DMS79 (cell line): Measurements from ENCODE around the gene CEACAM1.
"Not testable (repeated sequence)": the region's sequence is repeated elsewhere in the genome, so short reads cannot be mapped to it uniquely, and the experiment has no call there.

ENCODE experiments used
- DNase-seq: peaks from one replicate; lab custom pipeline; 2025; lab: John Stamatoyannopoulos, UW

CEACAM1 gene

GRCh38 chr19:42528354-42529247, at the start of gene CEACAM1:
CEACAM1 (minus strand) TSS chr19:42528481; CDS start chr19:42528374, 107 bp downstream.
- no peak for DNase-seq

GRCh38 chr19:42577016-42577415, 48.7 kb upstream of the CEACAM1 start:
- DNase-seq: no peak

DNA sequence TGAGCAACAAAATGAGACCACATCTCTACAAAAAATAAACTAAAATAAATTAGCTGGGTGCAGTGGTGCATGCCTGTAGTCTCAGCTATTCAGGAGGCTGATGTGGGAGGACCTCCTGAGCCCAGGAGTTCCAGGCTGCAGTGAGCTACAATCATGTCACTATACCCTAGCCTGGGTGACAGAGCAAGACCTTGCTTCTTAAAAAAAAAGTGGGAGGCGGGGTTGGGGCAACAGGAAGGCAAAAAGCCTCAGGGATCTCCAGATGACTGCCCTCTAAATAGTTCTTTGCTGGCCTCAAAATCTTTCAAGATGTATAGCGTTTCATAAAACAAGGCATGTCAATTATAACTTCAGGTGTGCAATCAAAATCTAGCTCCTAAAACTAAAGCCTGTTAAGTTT, 48.0 kb upstream of the CEACAM1 start:
- no peak for DNase-seq

- no peak for DNase-seq
Measured at GRCh38 chr19:42573642-42574041, 45.4 kb upstream of the CEACAM1 start.

- DNase-seq: no peak
Measured at GRCh38 chr19:42571116-42571515, 42.8 kb upstream of the CEACAM1 start.

DNA sequence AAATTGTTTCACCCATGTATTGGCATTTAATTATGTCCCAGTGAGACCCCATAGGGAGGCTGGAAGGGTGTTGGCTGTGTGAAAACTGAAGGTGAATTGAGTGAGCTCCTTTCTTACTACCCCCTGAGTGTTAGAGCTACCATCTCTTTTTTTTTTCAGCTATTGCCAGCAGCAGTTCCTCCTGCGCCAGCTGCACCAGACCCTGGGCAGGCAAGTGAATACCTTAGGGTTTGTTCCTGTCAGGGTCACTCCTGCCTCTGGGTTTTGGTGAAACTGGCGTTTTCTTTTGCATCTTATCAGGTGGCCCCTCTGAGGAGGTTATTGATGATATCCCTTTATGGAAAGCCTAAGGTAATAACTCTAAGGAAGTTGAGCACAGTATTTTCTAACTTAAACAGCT, 40.9 kb upstream of the CEACAM1 start:
- no peak for DNase-seq

- DNase-seq: no peak
Measured at GRCh38 chr19:42568006-42568405, 39.7 kb upstream of the CEACAM1 start.

- DNase-seq: no peak
Measured at GRCh38 chr19:42567567-42567966, 39.3 kb upstream of the CEACAM1 start.

DNA sequence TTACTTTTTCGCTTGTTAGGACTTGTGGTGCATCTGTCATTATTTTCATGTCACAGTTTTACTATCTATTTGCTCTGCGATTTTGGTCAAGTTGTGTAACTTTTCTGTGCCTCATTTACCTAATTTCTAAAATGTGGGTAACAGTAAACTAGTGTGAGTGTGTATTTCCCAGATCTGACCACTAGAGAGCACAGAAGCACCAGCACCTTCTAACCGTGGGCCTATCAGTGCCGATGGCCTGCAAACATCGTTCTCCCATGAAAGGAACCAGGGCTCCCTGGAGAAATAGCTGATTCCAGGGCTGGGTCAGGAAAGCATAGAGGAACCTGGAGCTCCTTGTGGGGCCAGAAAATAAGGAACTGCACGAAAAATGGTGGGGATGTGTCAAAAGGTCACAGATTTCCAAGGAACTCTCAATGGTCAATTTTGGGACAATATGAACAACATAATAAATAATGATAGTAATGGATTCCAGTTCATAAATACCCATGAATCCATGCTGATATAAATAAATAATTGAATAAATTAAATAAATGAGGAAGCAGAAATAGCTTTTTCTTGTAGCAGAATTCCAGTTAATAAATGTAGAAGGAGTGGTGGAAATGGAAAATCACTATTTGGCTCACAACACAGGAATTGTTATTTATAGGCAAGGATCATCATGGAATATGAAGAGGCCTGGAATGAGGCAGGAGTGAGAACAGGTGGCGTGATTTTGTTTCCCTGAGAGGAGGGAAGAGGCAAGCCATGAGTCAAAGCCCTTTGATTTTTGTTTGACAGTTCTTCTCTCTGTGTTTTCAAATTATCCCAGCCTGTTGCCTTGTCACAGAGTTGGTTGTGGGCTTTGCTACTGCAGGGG, 35.3 kb upstream of the CEACAM1 start:
- no peak for DNase-seq

DNA sequence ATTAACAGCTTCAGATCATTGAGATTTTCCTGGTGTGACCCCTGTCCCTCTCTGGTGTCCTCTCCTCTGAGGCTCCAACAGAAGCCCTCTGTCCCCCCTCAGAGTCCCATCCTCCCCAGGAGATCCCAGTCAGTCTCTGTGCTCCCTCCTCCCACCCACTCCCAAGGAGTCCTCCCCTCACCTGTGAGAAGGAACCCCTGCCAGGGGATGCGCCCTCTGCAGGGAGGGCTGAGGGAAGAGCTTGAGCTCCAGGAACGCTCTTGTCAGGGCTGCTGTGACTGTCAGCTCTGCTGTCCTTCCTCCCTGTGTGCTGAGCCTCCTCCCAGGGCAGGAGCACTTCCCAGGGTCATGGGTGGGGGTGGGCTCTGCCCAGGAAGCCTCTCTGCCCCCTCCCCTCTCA, 33.2 kb upstream of the CEACAM1 start:
- no peak for DNase-seq

GRCh38 chr19:42560731-42561130, 32.5 kb upstream of the CEACAM1 start:
- DNase-seq: no peak

DNA sequence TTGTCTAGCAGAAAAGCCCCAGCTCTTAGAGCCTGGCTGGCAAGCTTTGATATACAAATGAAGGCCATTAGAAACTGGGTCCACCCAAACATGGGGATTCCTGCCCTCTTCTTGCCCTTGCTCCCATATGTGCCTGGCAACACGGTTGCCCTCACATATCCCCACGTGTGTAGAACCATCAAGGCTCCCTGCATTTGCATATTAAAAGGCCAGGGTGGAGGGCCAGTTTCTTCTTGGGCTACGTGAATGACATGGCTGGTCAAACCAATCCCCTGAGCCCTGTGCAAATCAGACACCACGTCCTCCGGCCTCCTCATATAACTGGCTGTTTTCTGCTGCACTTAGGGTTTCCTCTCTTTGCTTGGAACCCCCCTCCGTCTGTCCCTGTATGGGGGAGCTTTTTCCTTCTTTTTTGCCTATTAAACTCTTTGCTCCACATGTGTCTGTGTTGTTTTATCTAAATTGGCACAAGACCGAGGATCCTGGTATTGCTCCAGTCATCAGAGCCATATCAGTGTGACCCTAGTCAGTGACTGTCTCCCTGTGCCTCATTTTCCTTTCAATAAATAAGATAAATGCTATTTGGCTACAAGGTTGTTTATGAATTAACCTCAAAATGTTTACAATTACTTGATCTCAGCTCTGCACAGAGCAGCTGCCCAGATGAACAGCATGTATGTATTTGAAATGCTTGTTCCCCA, 30.3 kb upstream of the CEACAM1 start:
- no peak for DNase-seq

GRCh38 chr19:42557386-42557871, 29.1 kb upstream of the CEACAM1 start:
- not testable (repeated sequence) for DNase-seq

GRCh38 chr19:42555801-42556200, 27.5 kb upstream of the CEACAM1 start:
- no peak for DNase-seq

- DNase-seq: no peak
Measured at GRCh38 chr19:42555317-42555716, 27.0 kb upstream of the CEACAM1 start.

- no peak for DNase-seq
Measured at GRCh38 chr19:42554046-42554575, 25.8 kb upstream of the CEACAM1 start.

DNA sequence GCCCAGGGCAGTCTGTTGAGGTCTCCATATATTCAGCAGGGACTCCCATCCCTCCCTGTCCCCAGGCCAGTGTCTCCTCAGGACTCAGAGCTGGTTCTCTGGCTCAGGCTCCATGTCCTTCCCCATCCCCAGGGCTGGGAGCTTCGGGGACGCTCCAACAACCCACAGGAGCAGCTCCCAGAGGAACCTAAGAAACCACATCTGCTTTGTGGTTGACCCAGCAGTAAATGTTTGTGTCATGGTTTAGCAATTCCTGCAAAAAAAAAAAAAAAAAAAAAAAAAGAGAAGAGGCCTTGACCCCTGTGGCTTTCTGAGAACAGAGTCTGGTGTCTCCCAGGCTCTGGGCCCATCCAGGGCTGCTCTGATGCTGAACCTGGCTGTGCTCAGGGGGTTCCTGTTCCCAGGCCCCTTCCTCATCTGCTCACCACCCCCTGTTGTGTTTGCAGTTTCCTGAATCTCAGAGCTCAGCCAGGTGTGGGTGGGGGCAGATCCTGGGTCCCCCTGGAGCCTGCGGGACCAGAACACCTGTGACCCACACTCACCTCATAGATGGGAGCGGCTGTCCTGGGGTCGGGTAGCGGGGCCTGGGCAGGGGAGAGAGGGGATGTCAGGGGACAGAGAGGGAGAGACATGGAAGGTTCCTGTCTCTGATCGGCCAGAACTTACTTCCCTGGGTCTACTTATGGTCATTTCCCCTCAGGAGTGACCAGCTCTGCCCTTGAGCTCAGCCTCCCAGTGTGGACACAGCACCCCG, 25.2 kb upstream of the CEACAM1 start:
- DNase-seq: no peak

DNA sequence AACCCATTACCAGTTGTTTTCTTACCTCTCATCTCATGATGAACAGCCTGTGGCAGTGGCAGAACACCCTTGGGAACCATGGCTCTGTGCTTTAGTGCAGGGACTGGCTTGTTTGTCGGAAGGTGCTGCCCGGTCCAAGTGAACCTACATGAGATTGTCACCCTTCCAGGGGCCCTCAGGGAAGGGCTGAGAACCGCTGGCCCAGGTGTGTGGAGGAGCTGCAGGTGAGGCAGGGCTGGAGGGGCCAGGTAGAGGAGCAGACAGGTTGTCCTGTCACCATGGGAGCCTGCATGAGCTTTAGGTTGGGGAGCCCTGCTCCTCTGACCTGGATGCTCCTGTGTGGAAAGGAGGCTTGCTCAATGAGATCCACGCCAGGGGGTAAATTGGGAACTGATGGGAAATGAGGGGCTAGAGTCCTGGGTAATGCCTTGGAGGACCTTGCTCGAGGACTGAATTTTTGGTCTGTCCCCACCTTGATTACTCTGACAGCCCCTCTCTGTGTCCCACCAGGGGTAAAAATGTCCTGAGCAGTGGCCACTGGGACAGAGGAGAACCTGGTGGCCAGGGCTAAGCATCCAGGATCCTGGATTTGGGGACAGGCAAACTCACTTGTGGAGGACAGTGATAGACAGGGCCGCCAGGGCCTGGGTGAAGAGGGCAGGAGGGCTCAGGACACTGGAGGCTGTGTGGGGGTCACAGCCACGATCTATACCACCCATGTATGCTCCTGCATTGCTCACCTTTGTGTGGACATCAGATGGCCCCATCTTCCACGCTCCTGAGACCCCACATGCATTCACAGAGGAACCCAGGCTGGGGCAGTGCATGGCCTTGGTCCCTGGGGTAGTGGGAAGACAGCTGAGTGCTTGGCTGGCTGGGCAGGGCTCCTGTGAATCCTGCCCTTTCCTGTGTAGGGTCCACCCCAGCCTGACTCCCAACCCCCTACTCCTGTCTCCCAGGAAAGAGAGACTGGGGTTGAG, 24.1 kb upstream of the CEACAM1 start:
- DNase-seq: no peak

GRCh38 chr19:42550521-42550920, 22.2 kb upstream of the CEACAM1 start:
- DNase-seq: not testable (repeated sequence)

- not testable (repeated sequence) for DNase-seq
Measured at GRCh38 chr19:42549067-42549466, 20.8 kb upstream of the CEACAM1 start.
